Stimulated activated CD8-positive, alpha-beta memory T cell treated with anti-CD3 and anti-CD28 coated beads, Interleukin-7, amount 100 ng/mL, for 24 hours (primary cell): Measurements from ENCODE around the gene GBP1.
"Not testable (repeated sequence)": the region's sequence is repeated elsewhere in the genome, so short reads cannot be mapped to it uniquely, and the experiment has no call there.

ENCODE experiments used
- DNase-seq: peaks from one replicate; pipeline ENCODE4 v3.0.0-alpha.2; 2020; ENCODE audit warnings: low read depth

Gene GBP1

GRCh38 chr1:89051955-89052312 lies 13.1 kb downstream of the GBP1 start:
- no peak for DNase-seq

GRCh38 chr1:89051300-89051954 lies 13.6 kb downstream of the GBP1 start:
- no peak for DNase-seq

DNA sequence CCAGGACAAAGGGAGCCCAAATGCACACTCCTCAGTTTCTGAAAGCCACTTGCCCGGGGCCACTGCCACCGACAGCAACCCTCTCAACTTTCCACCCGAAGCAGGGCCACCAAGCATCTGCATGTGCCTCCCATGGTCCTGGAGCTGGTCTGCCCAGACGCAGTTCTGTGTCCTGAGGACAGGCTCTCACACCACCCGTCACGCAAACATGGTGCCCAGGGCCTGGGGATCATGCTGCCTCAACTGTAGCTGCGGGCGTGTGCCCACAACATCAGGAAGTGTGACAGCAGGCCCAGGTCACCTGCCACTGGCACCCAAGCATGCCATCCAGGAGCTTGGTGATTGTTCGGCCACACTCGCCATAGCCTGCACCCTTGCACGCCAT lies 14.4 kb downstream of the GBP1 start:
- no peak for DNase-seq

DNA sequence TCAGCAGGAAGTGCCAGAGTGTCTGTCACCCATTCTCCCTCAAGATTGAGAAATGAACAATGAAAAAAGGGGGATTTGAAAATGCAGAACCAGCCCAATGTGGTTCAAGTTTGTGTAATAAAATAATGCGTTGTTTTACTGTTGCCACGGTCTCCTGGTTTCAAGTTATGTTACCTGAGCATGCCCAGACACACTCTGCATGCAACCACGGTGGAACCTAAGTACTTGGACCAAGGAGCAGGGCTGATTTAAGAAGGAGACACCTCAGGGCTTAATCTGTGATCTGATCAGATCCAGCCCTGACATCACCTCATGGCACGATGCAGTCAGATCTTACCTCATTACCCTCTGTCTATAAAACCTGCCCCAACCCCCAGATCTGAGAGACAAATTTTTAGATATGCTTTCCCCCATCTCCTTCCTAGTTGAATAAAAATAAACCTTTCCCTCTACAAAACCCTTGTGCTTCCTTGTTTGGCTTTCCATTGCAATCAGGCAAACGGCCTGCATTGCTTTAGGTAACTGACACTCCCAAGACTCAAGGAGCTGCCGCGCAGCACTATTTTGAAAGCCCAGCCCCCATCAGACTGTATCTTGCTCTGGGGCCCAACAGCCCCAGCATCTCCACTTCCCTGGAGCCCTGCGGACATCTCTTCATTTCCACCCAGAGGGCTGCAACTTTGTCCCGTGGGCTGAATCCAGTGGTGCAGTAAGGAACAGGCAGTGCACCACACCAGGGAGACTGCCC lies 14.9 kb downstream of the GBP1 start:
- DNase-seq, result not testable (repeated sequence)

DNA sequence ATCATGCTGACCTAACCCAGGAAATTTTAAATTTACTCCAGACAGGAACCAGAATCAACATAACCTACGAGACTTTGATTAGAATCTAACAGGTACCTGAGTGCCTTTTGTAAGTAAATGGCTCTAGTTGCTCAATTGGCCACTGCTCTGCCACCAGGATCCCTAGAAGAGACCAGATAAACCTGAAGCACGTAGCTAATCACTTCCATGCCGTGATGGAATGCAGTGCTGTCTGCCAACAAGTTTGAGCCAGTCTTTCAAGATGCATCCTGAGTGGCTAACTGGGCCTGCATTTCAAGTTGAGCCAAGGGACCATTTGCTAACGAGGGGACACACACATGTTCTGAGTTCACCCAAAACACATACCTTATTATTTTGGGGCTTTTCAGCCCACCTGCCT lies 15.8 kb downstream of the GBP1 start:
- DNase-seq, result not testable (repeated sequence)

DNA sequence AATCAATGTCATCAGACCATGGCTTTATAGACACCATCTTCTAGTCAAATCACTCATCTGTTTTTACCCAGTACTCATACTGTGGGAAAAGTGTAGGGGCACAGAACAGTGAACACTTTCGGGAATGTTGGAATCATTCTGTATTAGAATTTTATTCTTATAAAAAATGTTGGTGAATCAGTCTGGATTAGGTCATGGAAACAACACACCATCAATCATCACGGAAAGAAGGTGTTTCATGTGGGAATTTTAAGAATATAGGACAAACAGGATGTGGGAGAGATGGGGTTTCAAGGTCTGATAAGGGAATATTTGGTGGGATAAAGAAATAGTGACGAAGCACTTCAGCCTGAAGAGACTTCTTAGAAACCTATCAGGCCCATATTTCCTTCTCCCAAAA lies 17.3 kb downstream of the GBP1 start:
- no peak for DNase-seq

- not testable (repeated sequence) for DNase-seq
These were observed 18.5 kb downstream of the GBP1 start for GRCh38 chr1:89046318-89047183.

DNA sequence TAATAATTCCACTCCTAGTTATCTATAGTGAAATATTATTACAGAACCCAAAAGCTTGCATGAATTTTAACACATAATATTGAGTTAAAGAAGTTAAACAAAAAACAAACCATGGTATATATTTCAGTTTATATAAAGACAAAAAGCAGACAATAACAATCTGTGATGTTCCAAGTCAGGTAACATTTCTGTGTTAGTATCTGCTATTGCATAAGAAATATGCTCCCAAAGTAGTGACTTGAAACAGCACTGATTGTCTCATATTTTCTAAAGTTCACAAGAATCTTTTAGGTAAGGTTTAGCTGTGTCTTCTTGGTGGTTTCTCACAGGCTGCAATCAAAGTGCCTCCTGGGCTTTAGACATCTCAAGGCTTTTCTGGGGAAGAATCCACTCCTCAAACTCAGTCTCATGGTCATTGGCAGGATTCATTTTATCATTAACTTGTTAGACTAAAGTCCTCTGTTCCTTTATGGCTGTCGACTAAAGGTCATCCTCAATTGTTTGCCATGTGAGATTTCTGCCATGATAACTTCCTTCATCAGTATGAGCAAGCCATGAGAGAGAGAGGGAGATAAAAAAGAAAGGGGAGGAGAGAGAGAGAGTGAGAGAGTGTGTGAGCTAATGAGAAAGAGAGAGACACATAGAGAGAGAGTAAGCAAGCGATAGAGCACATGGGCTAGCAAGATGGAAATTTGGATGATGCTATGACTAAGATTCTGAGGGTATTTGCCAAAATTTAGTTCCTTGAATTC lies 19.9 kb downstream of the GBP1 start:
- DNase-seq, result no peak

- DNase-seq, result no peak
These were observed 21.1 kb downstream of the GBP1 start for GRCh38 chr1:89043940-89044339.

DNA sequence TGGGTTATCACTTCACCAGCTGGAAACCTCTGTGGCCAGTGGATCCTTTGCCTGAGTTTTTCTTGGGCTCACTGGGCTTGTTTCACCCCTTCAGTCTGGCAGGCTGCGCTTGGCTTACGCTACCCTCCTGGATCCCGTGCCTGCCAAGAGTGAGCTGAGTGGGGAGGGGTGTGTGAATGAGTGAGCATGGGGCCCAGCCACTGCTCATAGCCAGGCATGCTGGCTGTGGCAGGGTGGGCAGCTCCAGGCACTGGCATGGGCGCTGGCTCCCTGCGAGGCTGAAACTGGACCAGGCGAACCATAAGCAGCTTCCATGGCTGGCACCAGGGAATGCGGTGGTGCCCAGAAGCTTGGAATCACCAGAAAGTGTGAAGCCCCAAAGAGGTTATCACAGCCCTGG lies 22.5 kb downstream of the GBP1 start:
- no peak for DNase-seq

- DNase-seq, result no peak
These were observed 23.3 kb downstream of the GBP1 start for GRCh38 chr1:89041721-89042120.

GRCh38 chr1:89041119-89041641 lies 23.8 kb downstream of the GBP1 start:
- DNase-seq, result no peak

GRCh38 chr1:89040315-89040626 lies 24.7 kb downstream of the GBP1 start:
- DNase-seq, result no peak

DNA sequence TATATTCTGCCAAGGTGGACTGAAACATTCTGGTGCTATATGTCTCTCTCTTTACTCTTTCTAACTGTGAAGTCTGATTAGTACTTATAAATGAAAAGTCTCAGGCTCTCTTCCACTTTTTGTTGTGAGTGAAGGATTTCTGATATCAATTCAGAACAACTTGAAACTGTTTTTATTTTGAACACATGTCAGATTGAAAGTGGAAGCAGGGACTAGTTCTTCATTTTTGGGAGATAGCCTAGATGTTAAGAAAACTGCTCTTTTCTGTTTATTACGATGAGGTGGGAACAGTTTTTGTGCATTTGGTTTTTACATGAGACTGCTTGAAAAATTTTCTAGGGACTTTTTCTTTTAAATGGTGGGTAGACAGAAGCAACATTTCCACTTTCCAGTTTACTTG lies 27.8 kb downstream of the GBP1 start:
- DNase-seq, result no peak

- DNase-seq, result no peak
These were observed 29.9 kb downstream of the GBP1 start for GRCh38 chr1:89035080-89035479.

GRCh38 chr1:89034004-89034403 lies 31.0 kb downstream of the GBP1 start:
- DNase-seq, result not testable (repeated sequence)

DNA sequence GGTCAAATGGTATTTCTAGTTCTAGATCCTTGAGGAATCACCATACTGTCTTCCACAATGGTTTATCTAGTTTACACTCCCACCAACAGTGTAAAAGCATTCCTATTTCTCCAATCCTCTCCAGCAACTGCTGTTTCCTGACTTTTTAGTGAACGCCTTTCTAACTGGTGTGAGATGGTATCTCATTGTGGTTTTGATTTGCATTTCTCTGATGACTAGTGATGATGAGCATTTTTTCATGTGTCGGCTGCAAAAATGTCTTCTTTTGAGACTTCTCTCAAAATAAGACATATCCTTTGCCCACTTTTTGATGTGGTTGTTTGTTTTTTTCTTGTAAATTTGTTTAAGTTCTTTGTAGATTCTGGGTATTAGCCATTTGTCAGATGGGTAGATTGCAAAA lies 36.0 kb downstream of the GBP1 start:
- DNase-seq, result not testable (repeated sequence)

GRCh38 chr1:89025928-89026327 lies 39.1 kb downstream of the GBP1 start:
- no peak for DNase-seq

- no peak for DNase-seq
These were observed 42.0 kb downstream of the GBP1 start for GRCh38 chr1:89023026-89023425.

DNA sequence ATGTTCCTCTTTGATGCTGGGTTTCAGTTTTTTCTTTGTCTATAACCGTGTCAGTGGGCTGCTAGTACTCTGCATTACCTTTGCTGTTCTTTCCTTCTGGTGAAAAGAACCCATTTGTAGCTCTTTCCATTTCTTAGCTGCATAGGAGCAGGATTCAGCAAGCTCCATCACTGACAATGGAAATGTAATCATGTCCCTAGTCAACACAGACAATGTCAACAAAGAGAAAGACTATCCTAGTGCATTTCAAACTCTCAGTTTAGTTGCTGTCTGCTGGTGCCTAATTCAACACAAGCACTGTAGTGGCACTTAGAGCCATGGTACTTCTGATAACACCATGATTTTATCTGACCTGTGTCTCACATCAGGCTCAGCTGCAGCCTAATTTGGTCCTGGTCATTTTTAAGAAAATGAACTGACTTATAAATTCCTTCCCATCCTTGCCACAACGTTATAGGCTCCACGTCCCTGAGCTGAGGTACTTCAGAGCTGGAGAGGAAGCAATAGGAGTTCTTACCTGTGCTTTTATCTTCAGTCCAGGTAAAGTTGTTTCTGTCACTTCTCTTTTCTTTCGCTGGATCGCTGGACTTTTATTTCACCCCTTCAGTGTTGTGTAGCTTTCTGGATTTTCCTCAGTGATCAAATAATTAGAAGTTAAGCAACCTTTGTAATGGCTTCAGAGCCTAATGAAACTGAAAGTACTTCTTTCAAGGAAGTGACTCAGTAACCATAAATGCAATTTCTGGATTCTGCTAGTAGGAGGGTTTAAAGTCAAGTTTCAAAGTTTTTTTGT lies 42.6 kb downstream of the GBP1 start, which contains the start of gene GBP3:
GBP3 (minus strand) TSS at position 700 of the 793 bp plus-strand sequence. CDS start 2,145 bp downstream, outside the sequence.
- DNase-seq, result no peak

- DNase-seq, result not testable (repeated sequence)
These were observed 46.7 kb downstream of the GBP1 start for GRCh38 chr1:89018318-89018717.
